Neural progenitor cell (in vitro differentiated cells): Measurements from ENCODE around the gene CRACDL. TPM values are rescaled to one million over a fixed set of nuclear protein-coding genes. Genes with fewer than 3 reads are reported as not detected.

Experiments
- DNase-seq: peaks from one replicate; pipeline ENCODE4 v3.0.0-alpha.2; 2016; ENCODE audit warnings: low spot score
- H2AFZ ChIP-seq: fragments of 200-600 bp; sonication (generic); replicated peaks from 2 replicates; pipeline ENCODE4 v1.6.1; 2016; ENCODE audit warnings: antibody characterized with exemption
- H3F3A ChIP-seq: fragments of 200-600 bp; sonication (generic); 2 replicates; pipeline ENCODE4 v1.6.1; 2016; ENCODE audit warnings: antibody characterized with exemption, low read depth
- H3K27ac ChIP-seq: fragments of 200-600 bp; sonication (generic); 2 replicates; pipeline ENCODE4 v1.5.1; 2016; ENCODE audit warnings: mild to moderate bottlenecking
- H3K27me3 ChIP-seq: fragments of 200-600 bp; sonication (generic); 2 replicates; pipeline ENCODE4 v1.6.1; 2016; ENCODE audit warnings: mild to moderate bottlenecking, moderate library complexity
- H3K36me3 ChIP-seq: fragments of 200-600 bp; sonication (generic); 2 replicates; pipeline ENCODE4 v1.5.1; 2016
- H3K4me1 ChIP-seq: fragments of 200-600 bp; sonication (generic); 2 replicates; pipeline ENCODE4 v1.6.1; 2016; ENCODE audit warnings: mixed run types
- H3K4me2 ChIP-seq: fragments of 200-600 bp; sonication (generic); 2 replicates; pipeline ENCODE4 v1.6.1; 2016
- H3K4me3 ChIP-seq: fragments of 200-600 bp; sonication (generic); 2 replicates; pipeline ENCODE4 v1.5.1; 2016
- H3K79me2 ChIP-seq: fragments of 200-600 bp; sonication (generic); 2 replicates; pipeline ENCODE4 v1.6.1; 2016; ENCODE audit warnings: low read depth
- H3K9ac ChIP-seq: fragments of 200-600 bp; sonication (generic); 2 replicates; pipeline ENCODE4 v1.6.1; 2016
- H3K9me3 ChIP-seq: fragments of 200-600 bp; sonication (generic); 2 replicates; pipeline ENCODE4 v1.5.1; 2016; ENCODE audit warnings: low read depth
- H4K20me1 ChIP-seq: fragments of 200-600 bp; sonication (generic); 2 replicates; pipeline ENCODE4 v1.6.1; 2016; ENCODE audit warnings: low read depth
- H3K27ac Mint-ChIP-seq: 3 replicates; pipeline ENCODE4 v1.8.0; 2021; ENCODE audit warnings: mixed read lengths
- H3K27me3 Mint-ChIP-seq: 2 replicates; pipeline ENCODE4 v1.8.0; 2022; ENCODE audit warnings: low read depth, mild to moderate bottlenecking, inconsistent platforms, moderate library complexity, mixed read lengths; ENCODE audit not compliant: insufficient read depth
- H3K36me3 Mint-ChIP-seq: 3 replicates; pipeline ENCODE4 v1.8.0; 2021; ENCODE audit warnings: mixed read lengths
- H3K4me1 Mint-ChIP-seq: 3 replicates; pipeline ENCODE4 v1.8.0; 2021; ENCODE audit warnings: mixed read lengths
- H3K4me3 Mint-ChIP-seq: 3 replicates; pipeline ENCODE4 v1.8.0; 2021; ENCODE audit warnings: mild to moderate bottlenecking, moderate library complexity, mixed read lengths
- H3K9me3 Mint-ChIP-seq: 3 replicates; pipeline ENCODE4 v1.8.0; 2020; ENCODE audit warnings: mixed read lengths
- EZH2 ChIP-seq: fragments of 200-600 bp; sonication (generic); IDR thresholded peaks from 2 replicates; pipeline ENCODE4 v1.6.1; 2017; ENCODE audit warnings: antibody characterized with exemption, mild to moderate bottlenecking, moderate library complexity
- EZH2phosphoT487 ChIP-seq: fragments of 200-600 bp; sonication (generic); IDR thresholded peaks from 2 replicates; pipeline ENCODE4 v1.6.1; 2017; ENCODE audit warnings: antibody characterized with exemption
- total RNA-seq: library from RNA; depleted of rRNA; stranded (reverse); fragments of >200 nt; gene quantifications from 2 replicates; pipeline ENCODE4 v1.2.3, GENCODE V29; 2015; ENCODE audit warnings: low replicate concordance
- TF ChIP-seq, protein P1 (sequence below): fragments of 200-600 bp; sonication (generic); IDR thresholded peaks from 2 replicates; pipeline ENCODE4 v1.5.1; 2017; ENCODE audit warnings: antibody characterized with exemption, mild to moderate bottlenecking

Gene CRACDL
- total RNA-seq, 1 donor from 2014 or later = 0.07 TPM

- Histone ChIP-seq H3K4me3 (no peak overlapping the region), H3K36me3 (no peaks in the 10 kb centered on the region), H2AFZ (no peak overlapping the region), H3K4me2 (no peak overlapping the region), H3K79me2 (no peaks in the 10 kb centered on the region), H3K27ac (no peak overlapping the region), H4K20me1 (no peaks in the 10 kb centered on the region), H3K4me1 (no peaks in the 10 kb centered on the region), H3K27me3 (no peaks in the 10 kb centered on the region), H3K9ac (no peak overlapping the region), H3F3A (no peaks in the 10 kb centered on the region), H3K9me3 (no peaks in the 10 kb centered on the region)
- no peak for DNase-seq
- Mint-ChIP-seq H3K27me3 (peaks cover 3% of the 10 kb centered on the region), H3K9me3 (no peaks in the 10 kb centered on the region), H3K4me1 (peaks cover 10% of the 10 kb centered on the region), H3K36me3 (no peaks in the 10 kb centered on the region), H3K4me3 (no peak overlapping the region), H3K27ac (no peak overlapping the region)
- TF ChIP-seq, protein P1, sequence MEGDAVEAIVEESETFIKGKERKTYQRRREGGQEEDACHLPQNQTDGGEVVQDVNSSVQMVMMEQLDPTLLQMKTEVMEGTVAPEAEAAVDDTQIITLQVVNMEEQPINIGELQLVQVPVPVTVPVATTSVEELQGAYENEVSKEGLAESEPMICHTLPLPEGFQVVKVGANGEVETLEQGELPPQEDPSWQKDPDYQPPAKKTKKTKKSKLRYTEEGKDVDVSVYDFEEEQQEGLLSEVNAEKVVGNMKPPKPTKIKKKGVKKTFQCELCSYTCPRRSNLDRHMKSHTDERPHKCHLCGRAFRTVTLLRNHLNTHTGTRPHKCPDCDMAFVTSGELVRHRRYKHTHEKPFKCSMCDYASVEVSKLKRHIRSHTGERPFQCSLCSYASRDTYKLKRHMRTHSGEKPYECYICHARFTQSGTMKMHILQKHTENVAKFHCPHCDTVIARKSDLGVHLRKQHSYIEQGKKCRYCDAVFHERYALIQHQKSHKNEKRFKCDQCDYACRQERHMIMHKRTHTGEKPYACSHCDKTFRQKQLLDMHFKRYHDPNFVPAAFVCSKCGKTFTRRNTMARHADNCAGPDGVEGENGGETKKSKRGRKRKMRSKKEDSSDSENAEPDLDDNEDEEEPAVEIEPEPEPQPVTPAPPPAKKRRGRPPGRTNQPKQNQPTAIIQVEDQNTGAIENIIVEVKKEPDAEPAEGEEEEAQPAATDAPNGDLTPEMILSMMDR = no peak
- no peak for TF ChIP-seq EZH2phosphoT487
These were observed 141.9 kb downstream of the CRACDL start for GRCh38 chr2:98793897-98794830.

DNA sequence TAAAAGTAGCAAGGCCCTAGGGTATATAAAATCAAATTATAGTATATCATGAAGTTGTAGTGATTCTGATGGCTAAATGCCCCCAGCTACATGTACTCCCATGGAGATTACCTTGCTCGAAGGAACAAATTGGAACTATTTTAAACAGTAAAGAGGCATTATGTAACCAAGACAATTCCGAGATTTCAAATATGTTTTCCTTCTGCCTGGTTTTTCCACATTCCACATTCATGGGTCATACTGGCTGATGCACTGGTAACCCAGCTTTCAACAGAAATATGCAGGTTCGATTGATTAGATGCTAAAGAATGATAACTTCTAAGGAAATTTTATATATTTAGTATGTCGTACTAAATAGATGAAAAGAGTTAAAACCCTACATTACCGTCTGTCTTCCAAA is 142.8 kb downstream of the CRACDL start:
- Mint-ChIP-seq H3K36me3 (no peaks in the 10 kb centered on the region), H3K27me3 (peaks cover 3% of the 10 kb centered on the region), H3K4me3 (no peak overlapping the region), H3K9me3 (no peaks in the 10 kb centered on the region), H3K27ac (no peak overlapping the region), H3K4me1 (peaks cover 10% of the 10 kb centered on the region)
- Histone ChIP-seq H3K4me1 (no peaks in the 10 kb centered on the region), H2AFZ (no peak overlapping the region), H3K4me3 (no peak overlapping the region), H3K79me2 (no peaks in the 10 kb centered on the region), H3K27ac (no peak overlapping the region), H3F3A (no peaks in the 10 kb centered on the region), H3K36me3 (no peaks in the 10 kb centered on the region), H4K20me1 (no peaks in the 10 kb centered on the region), H3K27me3 (no peaks in the 10 kb centered on the region), H3K9ac (no peak overlapping the region), H3K4me2 (no peak overlapping the region), H3K9me3 (no peaks in the 10 kb centered on the region)
- no peak for DNase-seq
- TF ChIP-seq EZH2phosphoT487 (no peak), EZH2 (no peak)
- TF ChIP-seq, protein P1 = no peak

GRCh38 chr2:98790221-98790620 is 145.8 kb downstream of the CRACDL start:
- Histone ChIP-seq H2AFZ (no peak overlapping the region), H3K27ac (no peak overlapping the region)

More at GRCh38 chr2:98790221-98790620, 145.8 kb downstream of the CRACDL start:
- Mint-ChIP-seq H3K27me3 (peaks cover 2% of the 10 kb centered on the region), H3K4me1 (peaks cover 12% of the 10 kb centered on the region), H3K36me3 (no peaks in the 10 kb centered on the region), H3K4me3 (no peak overlapping the region), H3K27ac (no peak overlapping the region), H3K9me3 (no peaks in the 10 kb centered on the region)
- H3K79me2 ChIP-seq = no peaks in the 10 kb centered on the region
- no peaks in the 10 kb centered on the region for H3K36me3 ChIP-seq
- no peaks in the 10 kb centered on the region for H3K27me3 ChIP-seq
- no peak for DNase-seq
- no peaks in the 10 kb centered on the region for H3K4me1 ChIP-seq
- H3F3A ChIP-seq = no peaks in the 10 kb centered on the region
- no peaks in the 10 kb centered on the region for H4K20me1 ChIP-seq
- H3K4me2 ChIP-seq = no peak overlapping the region
- TF ChIP-seq EZH2 (no peak), EZH2phosphoT487 (no peak)
- TF ChIP-seq, protein P1 = no peak
- H3K4me3 ChIP-seq = no peak overlapping the region
- no peaks in the 10 kb centered on the region for H3K9me3 ChIP-seq
- H3K9ac ChIP-seq = no peak overlapping the region
